Measurements from ENCODE around the gene CD300LF. TPM values are rescaled to one million over a fixed set of nuclear protein-coding genes. Genes with fewer than 3 reads are reported as not detected.

Gene CD300LF
- total and polyA plus RNA-seq, 3 experiments from 2014 or later = not detected

- ChIA-PET POLR2A (interaction anchor here (1.3 to 3.2 kb wide), 4 partner anchors 8 to 104 kb away, joined by 3 to 38 read pairs (median 16); partner anchors contain the start of gene NHERF1), CTCF (interaction anchor here (1.2 to 15.2 kb wide), 9 partner anchors 8 to 111 kb away, joined by 3 to 214 read pairs (median 43); partner anchors contain the start of genes NAT9, NHERF1 and RAB37)
- Histone ChIP-seq H3K36me3 (ENCODE audit: insufficient read depth, low read length) (peaks cover 8% of the 10 kb centered on the region), H3K4me1 (ENCODE audit: insufficient read depth, low read length) (peaks cover 98% of the 10 kb centered on the region), H3K9me3 (ENCODE audit: low read length) (no peaks in the 10 kb centered on the region), H3K4me3 (ENCODE audit: low read length) (peak overlapping the region; percentile 57), H3K27ac (ENCODE audit: low read depth, low read length) (peak overlapping the region; percentile 29), H3K27me3 (ENCODE audit: insufficient read depth, low read length, poor library complexity, severe bottlenecking) (no peaks in the 10 kb centered on the region)
- Mint-ChIP-seq H3K27ac (peak overlapping the region; percentile 74 to 96 (median 89)), H3K9me3 (no peaks in the 10 kb centered on the region), H3K4me3 (peak overlapping the region; percentile 62 to 90 (median 85)), H3K4me1 (peaks cover 80 to 92% (median 84%) of the 10 kb centered on the region in 3 donors), H3K36me3 (peaks cover 0 to 44% (median 3%) of the 10 kb centered on the region in 3 donors), H3K27me3 (no peaks in the 10 kb centered on the region)
- no peak for DNase-seq
These were observed 45.5 kb upstream of the CD300LF start for GRCh38 chr17:74757931-74758847.

GRCh38 chr17:74757502-74757901 lies 44.8 kb upstream of the CD300LF start:
- peaks cover 5 to 44% (median 5%) of the 10 kb centered on the region in 3 donors for H3K36me3 Mint-ChIP-seq
- Histone ChIP-seq H3K27ac (ENCODE audit: low read depth, low read length) (peak overlapping the region; percentile 29), H3K27me3 (ENCODE audit: insufficient read depth, low read length, poor library complexity, severe bottlenecking) (no peaks in the 10 kb centered on the region), H3K9me3 (ENCODE audit: low read length) (no peaks in the 10 kb centered on the region), H3K4me1 (ENCODE audit: insufficient read depth, low read length) (peaks cover 98% of the 10 kb centered on the region), H3K4me3 (ENCODE audit: low read length) (peak overlapping the region; percentile 57), H3K36me3 (ENCODE audit: insufficient read depth, low read length) (peaks cover 13% of the 10 kb centered on the region)
- H3K9me3 Mint-ChIP-seq = no peaks in the 10 kb centered on the region
- ChIA-PET CTCF (interaction anchor here (3.8 to 15.2 kb wide), 5 partner anchors 7 to 100 kb away, joined by 43 to 214 read pairs (median 99); partner anchors contain the start of genes NAT9, NHERF1 and RAB37), POLR2A (interaction anchor here (2.4 to 3.2 kb wide), 3 partner anchors 7 to 19 kb away, joined by 7 to 38 read pairs (median 25); partner anchors contain the start of gene NHERF1)
- peak overlapping the region; percentile 37 to 90 (median 85) for H3K4me3 Mint-ChIP-seq
- no peak for DNase-seq
- peak overlapping the region; percentile 60 to 96 (median 89) for H3K27ac Mint-ChIP-seq
- H3K27me3 Mint-ChIP-seq = no peaks in the 10 kb centered on the region
- H3K4me1 Mint-ChIP-seq = peaks cover 82 to 93% (median 85%) of the 10 kb centered on the region in 3 donors

GRCh38 chr17:74756891-74757290 lies 44.2 kb upstream of the CD300LF start:
- POLR2A ChIA-PET = interaction anchor here (0.7 kb wide), 1 partner anchor 17 kb away, joined by 3 read pairs; no protein-coding TSS in a partner anchor
- no peaks in the 10 kb centered on the region for H3K9me3 ChIP-seq (ENCODE audit: low read length)
- H3K36me3 ChIP-seq (ENCODE audit: insufficient read depth, low read length) = peaks cover 17% of the 10 kb centered on the region

GRCh38 chr17:74755533-74755932 lies 42.8 kb upstream of the CD300LF start:
- H3K27me3 Mint-ChIP-seq = no peaks in the 10 kb centered on the region
- H3K4me3 Mint-ChIP-seq = peak overlapping the region; percentile 40 to 99 (median 98)
- H3K4me1 Mint-ChIP-seq = peaks cover 84 to 94% (median 91%) of the 10 kb centered on the region in 3 donors
- H3K9me3 Mint-ChIP-seq = no peaks in the 10 kb centered on the region
- Histone ChIP-seq H3K27ac (ENCODE audit: low read depth, low read length) (no peak overlapping the region), H3K4me3 (ENCODE audit: low read length) (peak overlapping the region; percentile 17), H3K36me3 (ENCODE audit: insufficient read depth, low read length) (peaks cover 12% of the 10 kb centered on the region), H3K9me3 (ENCODE audit: low read length) (no peaks in the 10 kb centered on the region), H3K27me3 (ENCODE audit: insufficient read depth, low read length, poor library complexity, severe bottlenecking) (no peaks in the 10 kb centered on the region), H3K4me1 (ENCODE audit: insufficient read depth, low read length) (peaks cover 98% of the 10 kb centered on the region)
- peak overlapping the region in 7 of 8 donors; percentile 80 to 95 (median 90) for H3K27ac Mint-ChIP-seq
- peaks cover 9 to 49% (median 14%) of the 10 kb centered on the region in 3 donors for H3K36me3 Mint-ChIP-seq
- ChIA-PET POLR2A (interaction anchor here (1.4 kb wide), 1 partner anchor 9 kb away, joined by 3 read pairs; no protein-coding TSS in a partner anchor), CTCF (interaction anchor here (1.2 to 15.2 kb wide), 6 partner anchors 9 to 98 kb away, joined by 3 to 214 read pairs (median 80); partner anchors contain the start of genes NAT9, NHERF1 and RAB37)
- no peak for DNase-seq

More at GRCh38 chr17:74756891-74757290, 44.2 kb upstream of the CD300LF start:
- H3K27me3 Mint-ChIP-seq = no peaks in the 10 kb centered on the region
- peak overlapping the region in 5 of 7 donors; percentile 26 to 64 (median 45) for H3K4me3 Mint-ChIP-seq
- H3K9me3 Mint-ChIP-seq = no peaks in the 10 kb centered on the region
- peaks cover 87 to 95% (median 91%) of the 10 kb centered on the region in 3 donors for H3K4me1 Mint-ChIP-seq
- Histone ChIP-seq H3K27ac (ENCODE audit: low read depth, low read length) (no peak overlapping the region), H3K27me3 (ENCODE audit: insufficient read depth, low read length, poor library complexity, severe bottlenecking) (no peaks in the 10 kb centered on the region), H3K4me3 (ENCODE audit: low read length) (peak overlapping the region; percentile 57), H3K4me1 (ENCODE audit: insufficient read depth, low read length) (peaks cover 99% of the 10 kb centered on the region)
- CTCF ChIA-PET = interaction anchor here (3.8 to 15.2 kb wide), 5 partner anchors 7 to 99 kb away, joined by 43 to 214 read pairs (median 99); partner anchors contain the start of genes NAT9, NHERF1 and RAB37
- peaks cover 7 to 47% (median 9%) of the 10 kb centered on the region in 3 donors for H3K36me3 Mint-ChIP-seq
- no peak for DNase-seq
- H3K27ac Mint-ChIP-seq = peak overlapping the region in 7 of 8 donors; percentile 12 to 91 (median 90)

DNA sequence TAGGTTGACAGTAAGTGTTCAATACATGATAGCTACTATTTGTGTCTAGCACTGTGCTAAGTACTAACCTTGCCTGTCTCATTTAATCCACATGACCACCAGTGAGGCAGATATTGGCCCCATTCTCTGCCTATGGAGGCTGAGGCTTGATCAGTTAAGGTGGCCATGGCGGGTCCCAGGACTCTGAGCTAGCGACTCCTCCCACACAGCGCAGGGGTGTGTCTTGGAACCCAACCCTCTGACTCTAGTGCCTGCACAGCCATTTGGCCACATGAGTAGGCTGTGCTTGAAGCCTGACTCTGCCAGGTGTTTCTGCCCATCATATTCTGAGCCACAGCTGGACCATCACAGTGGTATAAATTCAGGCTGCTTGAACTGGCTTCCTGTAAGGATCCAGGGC lies 42.1 kb upstream of the CD300LF start:
- peak overlapping the region; percentile 95 to 100 (median 98) for H3K4me3 Mint-ChIP-seq
- no peak overlapping the region for H3K27ac ChIP-seq (ENCODE audit: low read depth, low read length)
- ChIA-PET POLR2A (interaction anchor here (0.7 to 1.4 kb wide), 5 partner anchors 9 to 24 kb away, joined by 3 to 4 read pairs (median 3); no protein-coding TSS in a partner anchor), CTCF (interaction anchor here (1.2 to 15.2 kb wide), 6 partner anchors 9 to 97 kb away, joined by 3 to 214 read pairs (median 80); partner anchors contain the start of genes NAT9, NHERF1 and RAB37)
- DNase-seq = no peak
- no peaks in the 10 kb centered on the region for H3K27me3 ChIP-seq (ENCODE audit: insufficient read depth, low read length, poor library complexity, severe bottlenecking)
- peaks cover 14 to 55% (median 14%) of the 10 kb centered on the region in 3 donors for H3K36me3 Mint-ChIP-seq
- H3K36me3 ChIP-seq (ENCODE audit: insufficient read depth, low read length) = peaks cover 12% of the 10 kb centered on the region
- peaks cover 78 to 90% (median 84%) of the 10 kb centered on the region in 3 donors for H3K4me1 Mint-ChIP-seq
- H3K27me3 Mint-ChIP-seq = no peaks in the 10 kb centered on the region
- H3K9me3 Mint-ChIP-seq = no peaks in the 10 kb centered on the region
- peak overlapping the region; percentile 80 to 95 (median 90) for H3K27ac Mint-ChIP-seq
- peaks cover 91% of the 10 kb centered on the region for H3K4me1 ChIP-seq (ENCODE audit: insufficient read depth, low read length)
- H3K9me3 ChIP-seq (ENCODE audit: low read length) = no peaks in the 10 kb centered on the region
- peak overlapping the region; percentile 17 for H3K4me3 ChIP-seq (ENCODE audit: low read length)

DNA sequence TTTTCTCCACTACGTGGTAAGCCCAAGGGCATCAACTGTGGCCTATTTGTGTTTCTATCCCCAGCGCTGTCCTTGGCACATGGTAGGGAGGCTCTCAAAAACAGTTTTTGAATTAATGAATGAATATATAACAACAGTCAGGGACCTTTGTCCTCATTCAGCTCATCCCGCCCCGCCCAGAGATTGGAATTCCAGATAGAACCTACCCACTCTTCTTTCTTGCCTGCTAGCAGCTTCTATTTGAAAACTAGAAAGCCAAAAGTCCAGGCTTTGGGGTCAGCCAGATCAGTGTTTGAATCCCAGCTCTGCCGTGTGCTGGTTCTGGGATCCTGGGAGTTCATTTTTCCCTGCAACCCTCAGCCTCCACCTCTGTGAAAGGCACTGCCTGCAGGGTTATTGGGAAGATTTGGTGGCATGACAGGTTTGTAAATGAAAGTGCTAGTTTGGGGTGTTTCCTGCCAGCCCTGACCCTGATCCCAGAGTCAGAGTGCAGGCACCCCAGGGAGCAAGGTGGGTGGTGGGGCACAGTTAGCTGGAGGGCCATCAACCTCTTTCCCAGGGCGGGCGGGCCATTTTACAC lies 40.2 kb upstream of the CD300LF start:
- Histone ChIP-seq H3K27ac (ENCODE audit: low read depth, low read length) (peak overlapping the region; percentile 52), H3K9me3 (ENCODE audit: low read length) (no peaks in the 10 kb centered on the region), H3K4me3 (ENCODE audit: low read length) (peak overlapping the region; percentile 33), H3K27me3 (ENCODE audit: insufficient read depth, low read length, poor library complexity, severe bottlenecking) (no peaks in the 10 kb centered on the region), H3K4me1 (ENCODE audit: insufficient read depth, low read length) (peaks cover 72% of the 10 kb centered on the region), H3K36me3 (ENCODE audit: insufficient read depth, low read length) (peaks cover 12% of the 10 kb centered on the region)
- ChIA-PET POLR2A (interaction anchor here (1.0 kb wide), 1 partner anchor 15 kb away, joined by 3 read pairs; no protein-coding TSS in a partner anchor), CTCF (interaction anchor here (1.1 to 15.2 kb wide), 6 partner anchors 7 to 110 kb away, joined by 4 to 214 read pairs (median 80); partner anchors contain the start of genes NAT9, NHERF1 and RAB37)
- H3K27ac Mint-ChIP-seq = peak overlapping the region; percentile 88 to 96 (median 94)
- H3K27me3 Mint-ChIP-seq = no peaks in the 10 kb centered on the region
- H3K4me1 Mint-ChIP-seq = peaks cover 60 to 72% (median 66%) of the 10 kb centered on the region in 3 donors
- H3K9me3 Mint-ChIP-seq = no peaks in the 10 kb centered on the region
- H3K36me3 Mint-ChIP-seq = peaks cover 17 to 59% (median 18%) of the 10 kb centered on the region in 3 donors
- no peak for DNase-seq
- H3K4me3 Mint-ChIP-seq = peak overlapping the region; percentile 95 to 100 (median 98)

DNA sequence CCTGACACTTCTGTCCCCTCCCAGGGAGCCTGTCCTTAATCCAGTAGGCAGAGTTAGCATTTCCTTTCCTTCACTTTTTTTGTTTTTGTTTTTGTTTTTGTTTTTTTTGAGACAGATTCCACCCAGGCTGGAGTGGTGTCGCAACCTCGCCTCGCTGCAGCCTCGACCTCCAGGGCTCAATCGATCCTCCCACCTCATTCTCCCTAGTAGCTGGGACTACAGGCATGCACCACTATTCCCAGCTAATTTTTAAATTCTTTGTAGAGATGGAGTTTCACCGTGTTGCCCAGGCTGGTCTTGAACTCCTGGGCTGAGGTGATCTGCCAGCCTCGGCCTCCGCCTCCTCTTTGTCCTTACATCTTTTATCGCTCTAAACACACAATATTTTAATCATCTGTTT lies 39.7 kb upstream of the CD300LF start:
- CTCF ChIA-PET = interaction anchor here (1.1 to 15.2 kb wide), 5 partner anchors 14 to 110 kb away, joined by 4 to 214 read pairs (median 62); partner anchors contain the start of genes NAT9 and RAB37
- peaks cover 72% of the 10 kb centered on the region for H3K4me1 ChIP-seq (ENCODE audit: insufficient read depth, low read length)
- peak overlapping the region; percentile 33 for H3K4me3 ChIP-seq (ENCODE audit: low read length)

More for the DNA sequence above, 39.7 kb upstream of the CD300LF start:
- H3K27ac ChIP-seq (ENCODE audit: low read depth, low read length) = peak overlapping the region; percentile 52
- Mint-ChIP-seq H3K9me3 (no peaks in the 10 kb centered on the region), H3K4me1 (peaks cover 58 to 72% (median 64%) of the 10 kb centered on the region in 3 donors), H3K27me3 (no peaks in the 10 kb centered on the region), H3K4me3 (peak overlapping the region; percentile 95 to 100 (median 98)), H3K36me3 (peaks cover 17 to 59% (median 18%) of the 10 kb centered on the region in 3 donors), H3K27ac (peak overlapping the region; percentile 88 to 96 (median 94))
- peaks cover 12% of the 10 kb centered on the region for H3K36me3 ChIP-seq (ENCODE audit: insufficient read depth, low read length)
- no peaks in the 10 kb centered on the region for H3K9me3 ChIP-seq (ENCODE audit: low read length)
- POLR2A ChIA-PET = interaction anchor here (1.0 kb wide), 1 partner anchor 14 kb away, joined by 3 read pairs; no protein-coding TSS in a partner anchor
- no peak for DNase-seq
- H3K27me3 ChIP-seq (ENCODE audit: insufficient read depth, low read length, poor library complexity, severe bottlenecking) = no peaks in the 10 kb centered on the region

Data from CD8-positive, alpha-beta memory T cell (primary cell).